ENCODE results near the gene PCYT1A.

DNA sequence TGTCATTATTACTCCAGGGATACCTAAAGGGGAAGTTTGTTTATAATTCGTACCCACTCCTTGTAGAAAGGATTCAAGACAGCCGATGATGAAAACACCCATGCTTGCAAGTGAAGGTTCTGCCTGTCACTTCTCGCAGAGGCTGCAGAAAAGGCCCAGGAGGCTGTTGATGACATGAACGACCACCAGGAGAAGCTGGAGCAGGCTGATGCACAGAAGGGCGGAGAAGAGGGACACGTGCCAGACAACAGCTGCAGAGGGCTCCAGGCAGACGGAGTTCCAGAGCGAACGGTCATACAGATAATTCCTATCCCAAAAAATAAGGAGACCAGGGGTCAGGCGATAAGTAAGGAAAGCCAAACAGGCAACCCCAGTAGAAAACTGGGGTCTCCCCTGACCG lies 36.2 kb upstream of the PCYT1A start:
- TF ChIP-seq, protein P1, sequence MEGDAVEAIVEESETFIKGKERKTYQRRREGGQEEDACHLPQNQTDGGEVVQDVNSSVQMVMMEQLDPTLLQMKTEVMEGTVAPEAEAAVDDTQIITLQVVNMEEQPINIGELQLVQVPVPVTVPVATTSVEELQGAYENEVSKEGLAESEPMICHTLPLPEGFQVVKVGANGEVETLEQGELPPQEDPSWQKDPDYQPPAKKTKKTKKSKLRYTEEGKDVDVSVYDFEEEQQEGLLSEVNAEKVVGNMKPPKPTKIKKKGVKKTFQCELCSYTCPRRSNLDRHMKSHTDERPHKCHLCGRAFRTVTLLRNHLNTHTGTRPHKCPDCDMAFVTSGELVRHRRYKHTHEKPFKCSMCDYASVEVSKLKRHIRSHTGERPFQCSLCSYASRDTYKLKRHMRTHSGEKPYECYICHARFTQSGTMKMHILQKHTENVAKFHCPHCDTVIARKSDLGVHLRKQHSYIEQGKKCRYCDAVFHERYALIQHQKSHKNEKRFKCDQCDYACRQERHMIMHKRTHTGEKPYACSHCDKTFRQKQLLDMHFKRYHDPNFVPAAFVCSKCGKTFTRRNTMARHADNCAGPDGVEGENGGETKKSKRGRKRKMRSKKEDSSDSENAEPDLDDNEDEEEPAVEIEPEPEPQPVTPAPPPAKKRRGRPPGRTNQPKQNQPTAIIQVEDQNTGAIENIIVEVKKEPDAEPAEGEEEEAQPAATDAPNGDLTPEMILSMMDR (conservative IDR thresholded peaks at IDR 0.05 in 1 of 2, IDR thresholded peaks at IDR 0.05 in 1 of 2; ENCODE audit: extremely low read depth in 1 of 2, insufficient read depth in 1 of 2, low read depth in 1 of 2, low read length in 2 of 2) = no peak
- no peak for TF ChIP-seq EZH2 (IDR thresholded peaks at IDR 0.05; ENCODE audit: borderline replicate concordance, low read length)

All from mammary epithelial cell (primary cell).